Endothelial cell (in vitro differentiated cells): ENCODE data around the gene SDK2. TPM values are rescaled to one million over a fixed set of nuclear protein-coding genes. Genes with fewer than 3 reads are reported as not detected.
"Not testable (repeated sequence)": the region's sequence is repeated elsewhere in the genome, so short reads cannot be mapped to it uniquely, and the experiment has no call there.

ENCODE experiments used
- DNase-seq: peaks from one replicate; pipeline ENCODE4 v3.0.0; 2021; ENCODE audit warnings: low spot score
- H3K27ac Mint-ChIP-seq: one replicate; pipeline ENCODE4 v1.8.0; 2021; ENCODE audit warnings: mixed read lengths, inconsistent platforms; ENCODE audit not compliant: unreplicated experiment
- H3K27me3 Mint-ChIP-seq: one replicate; pipeline ENCODE4 v1.8.0; 2021; ENCODE audit warnings: mild to moderate bottlenecking, moderate library complexity, mixed read lengths, inconsistent platforms; ENCODE audit not compliant: unreplicated experiment
- H3K36me3 Mint-ChIP-seq: one replicate; pipeline ENCODE4 v1.8.0; 2021; ENCODE audit warnings: mild to moderate bottlenecking, low read depth, mixed read lengths, inconsistent platforms; ENCODE audit not compliant: unreplicated experiment
- H3K4me1 Mint-ChIP-seq: one replicate; pipeline ENCODE4 v1.8.0; 2021; ENCODE audit warnings: mild to moderate bottlenecking, mixed read lengths, inconsistent platforms; ENCODE audit not compliant: unreplicated experiment
- H3K4me3 Mint-ChIP-seq: one replicate; pipeline ENCODE4 v1.8.0; 2021; ENCODE audit warnings: mild to moderate bottlenecking, mixed read lengths, inconsistent platforms; ENCODE audit not compliant: unreplicated experiment
- H3K9me3 Mint-ChIP-seq: one replicate; pipeline ENCODE4 v1.8.0; 2021; ENCODE audit warnings: mixed read lengths, inconsistent platforms; ENCODE audit not compliant: unreplicated experiment
- total RNA-seq: library from RNA; stranded (reverse); fragmentation: NEBNext Ultra II Directional; extraction: Animal tissue kit (Norgen Biotek cat#: 25700); gene quantifications from one replicate; pipeline ENCODE4 v1.2.1, GENCODE V29; 2021; ENCODE audit not compliant: unreplicated experiment
- TF ChIP-seq, protein P1 (sequence below): fragments of 200-600 bp; sonication (generic); IDR thresholded peaks from one replicate; pipeline ENCODE4 v1.5.0; 2021; ENCODE audit warnings: antibody characterized with exemption; ENCODE audit not compliant: unreplicated experiment

The SDK2 gene
- total RNA-seq, 1 donor from 2014 or later: 2.4 TPM

DNA sequence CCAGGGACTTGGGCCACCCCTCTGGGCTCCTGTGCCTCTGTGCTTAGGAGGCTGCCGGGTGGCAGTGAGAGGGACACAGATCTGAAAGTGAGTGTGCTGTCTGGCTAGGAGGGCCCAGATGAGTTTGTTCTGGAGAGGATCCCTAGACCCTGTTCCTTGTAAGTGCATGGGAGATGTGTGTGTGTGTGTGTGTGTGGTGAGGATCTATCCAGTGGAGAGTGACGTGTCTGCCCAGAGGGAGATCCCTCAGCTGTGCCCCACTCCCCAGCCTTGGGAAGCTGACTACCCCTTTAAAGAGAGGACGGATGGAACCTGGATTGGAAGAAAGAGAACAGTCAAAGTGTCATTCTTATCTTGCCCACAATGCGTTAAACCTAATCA is 306.9 kb downstream of the SDK2 start:
- Mint-ChIP-seq H3K4me3 (no peak overlapping the region), H3K27ac (no peak overlapping the region), H3K4me1 (no peaks in the 10 kb centered on the region), H3K36me3 (no peaks in the 10 kb centered on the region), H3K9me3 (no peaks in the 10 kb centered on the region), H3K27me3 (peaks cover 2% of the 10 kb centered on the region)
- TF ChIP-seq, protein P1, sequence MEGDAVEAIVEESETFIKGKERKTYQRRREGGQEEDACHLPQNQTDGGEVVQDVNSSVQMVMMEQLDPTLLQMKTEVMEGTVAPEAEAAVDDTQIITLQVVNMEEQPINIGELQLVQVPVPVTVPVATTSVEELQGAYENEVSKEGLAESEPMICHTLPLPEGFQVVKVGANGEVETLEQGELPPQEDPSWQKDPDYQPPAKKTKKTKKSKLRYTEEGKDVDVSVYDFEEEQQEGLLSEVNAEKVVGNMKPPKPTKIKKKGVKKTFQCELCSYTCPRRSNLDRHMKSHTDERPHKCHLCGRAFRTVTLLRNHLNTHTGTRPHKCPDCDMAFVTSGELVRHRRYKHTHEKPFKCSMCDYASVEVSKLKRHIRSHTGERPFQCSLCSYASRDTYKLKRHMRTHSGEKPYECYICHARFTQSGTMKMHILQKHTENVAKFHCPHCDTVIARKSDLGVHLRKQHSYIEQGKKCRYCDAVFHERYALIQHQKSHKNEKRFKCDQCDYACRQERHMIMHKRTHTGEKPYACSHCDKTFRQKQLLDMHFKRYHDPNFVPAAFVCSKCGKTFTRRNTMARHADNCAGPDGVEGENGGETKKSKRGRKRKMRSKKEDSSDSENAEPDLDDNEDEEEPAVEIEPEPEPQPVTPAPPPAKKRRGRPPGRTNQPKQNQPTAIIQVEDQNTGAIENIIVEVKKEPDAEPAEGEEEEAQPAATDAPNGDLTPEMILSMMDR: no peak
- DNase-seq: no peak

DNA sequence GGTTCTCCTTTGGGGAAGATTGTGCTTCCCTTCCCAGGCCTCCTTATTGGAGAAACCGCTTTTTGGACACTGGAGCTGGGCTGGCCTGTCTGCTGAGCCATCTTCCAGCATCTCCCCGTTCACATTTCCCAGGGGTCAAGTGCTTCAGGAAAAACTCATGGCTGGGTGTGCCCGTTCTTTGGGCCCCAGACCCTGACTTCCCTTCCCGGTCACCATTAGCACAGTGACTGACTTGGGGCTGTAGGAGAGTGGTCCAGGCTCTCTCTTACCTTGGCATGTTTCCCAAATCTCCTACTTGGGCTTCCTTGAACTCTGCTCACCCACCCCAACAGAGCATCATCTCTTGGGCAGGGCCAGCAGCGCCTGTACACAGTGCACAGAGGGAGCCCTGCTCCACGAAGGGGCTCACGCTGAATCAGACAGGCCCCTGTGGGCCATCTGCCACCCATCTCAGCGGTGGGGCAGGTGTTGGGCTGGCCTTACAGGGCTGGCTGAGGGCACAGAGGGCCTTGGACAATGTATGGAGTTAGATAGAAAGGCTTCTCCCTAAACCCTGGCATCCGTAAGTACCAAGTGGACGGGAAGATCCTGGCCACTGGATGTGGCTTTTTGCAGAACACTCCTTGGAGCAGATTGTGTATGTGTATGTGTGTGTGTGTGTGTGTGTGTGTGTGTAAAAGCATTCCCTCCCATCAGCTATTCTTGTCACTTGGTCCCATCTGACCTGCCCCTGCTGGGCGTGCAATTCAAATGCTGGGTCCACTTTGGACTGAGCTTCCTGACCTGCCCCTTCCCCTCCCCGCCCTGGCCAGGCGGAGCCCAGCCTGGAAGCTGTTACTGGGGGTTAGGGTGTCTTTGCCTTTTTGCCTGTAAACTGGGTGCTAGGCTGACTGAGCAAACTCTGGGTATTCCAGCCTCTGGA is 307.6 kb downstream of the SDK2 start:
- H3K27ac Mint-ChIP-seq: no peak overlapping the region
- H3K27me3 Mint-ChIP-seq: peaks cover 2% of the 10 kb centered on the region
- H3K36me3 Mint-ChIP-seq: no peaks in the 10 kb centered on the region
- H3K9me3 Mint-ChIP-seq: no peaks in the 10 kb centered on the region
- no peaks in the 10 kb centered on the region for H3K4me1 Mint-ChIP-seq
- TF ChIP-seq, protein P1: no peak
- no peak for DNase-seq
- no peak overlapping the region for H3K4me3 Mint-ChIP-seq

DNA sequence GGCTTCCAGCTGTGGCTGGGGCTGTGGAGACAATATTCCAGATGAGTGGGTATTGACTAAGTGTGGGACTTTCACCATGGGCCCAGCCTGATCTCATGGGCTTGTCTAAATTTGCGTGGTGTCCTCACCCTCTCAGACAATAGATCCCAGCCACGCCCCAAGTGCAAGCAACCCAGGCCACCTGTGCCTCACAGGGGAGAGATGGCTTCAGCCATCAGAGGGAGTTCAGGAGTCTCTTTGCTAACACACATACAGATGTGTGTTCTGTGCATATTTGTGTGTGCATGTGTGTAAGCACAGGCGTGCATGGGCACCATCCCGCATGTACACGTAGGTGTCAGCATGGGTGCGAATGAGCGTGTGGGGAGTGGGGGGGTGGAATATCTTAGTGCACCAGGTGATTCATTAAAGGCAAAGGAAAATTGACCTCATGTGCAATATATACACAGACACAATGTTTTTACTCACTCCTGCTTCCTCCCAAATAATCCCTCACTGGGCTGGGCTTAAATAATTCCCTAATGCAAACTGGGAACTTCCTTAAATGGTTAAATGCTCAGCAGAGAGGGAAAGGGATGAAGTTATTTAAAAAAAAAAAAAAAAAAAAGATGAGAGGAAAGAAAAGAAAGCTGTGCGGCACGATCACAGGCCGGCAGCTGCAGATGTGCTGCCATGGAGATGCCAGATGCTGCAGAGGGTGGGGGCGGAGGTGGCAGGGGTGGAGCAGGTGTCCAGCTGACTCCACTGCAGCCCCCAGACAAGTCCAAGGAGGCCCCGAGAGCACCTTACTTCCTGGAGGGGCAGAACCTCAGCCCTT is 308.4 kb downstream of the SDK2 start:
- no peaks in the 10 kb centered on the region for H3K9me3 Mint-ChIP-seq
- H3K4me1 Mint-ChIP-seq: no peaks in the 10 kb centered on the region
- H3K36me3 Mint-ChIP-seq: no peaks in the 10 kb centered on the region
- H3K4me3 Mint-ChIP-seq: no peak overlapping the region
- H3K27me3 Mint-ChIP-seq: peaks cover 2% of the 10 kb centered on the region
- TF ChIP-seq, protein P1: no peak
- H3K27ac Mint-ChIP-seq: no peak overlapping the region
- DNase-seq: no peak

DNA sequence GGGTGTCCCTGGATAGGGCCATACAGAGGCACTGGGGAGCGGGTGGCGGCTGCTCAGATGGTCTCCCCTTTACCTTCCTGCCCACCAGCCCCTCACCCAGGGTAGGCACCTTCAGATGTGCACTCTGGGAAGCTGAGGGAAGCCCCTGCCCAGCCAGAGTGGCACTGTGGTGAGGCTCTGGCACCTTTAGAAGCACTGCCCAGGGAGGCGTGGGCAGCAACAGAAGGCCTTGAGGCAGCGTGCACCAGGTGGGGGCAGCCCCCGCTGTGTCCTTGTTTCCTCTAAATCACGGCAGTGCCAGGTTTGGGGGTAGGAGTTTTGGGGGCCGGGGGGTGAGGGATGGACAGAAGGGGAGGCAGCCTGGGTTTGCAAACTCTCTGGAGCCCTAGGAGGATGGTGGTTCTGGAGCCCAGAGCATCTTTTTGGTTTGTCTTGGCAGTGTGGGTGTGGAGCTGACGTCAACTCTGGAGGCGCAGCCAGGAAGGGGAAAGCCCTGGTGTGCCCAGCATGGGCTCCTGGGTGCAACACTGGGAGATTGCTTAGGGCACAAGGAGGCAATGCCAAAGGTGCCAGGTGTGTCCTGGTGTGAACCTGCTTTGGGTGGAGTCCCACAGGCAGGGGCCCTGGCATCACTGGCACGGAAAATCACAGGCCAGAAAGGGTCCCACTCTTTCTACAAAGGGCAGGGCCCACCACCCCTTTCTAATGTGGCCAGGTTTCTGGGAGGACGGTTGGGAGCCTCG is 309.3 kb downstream of the SDK2 start:
- TF ChIP-seq, protein P1: no peak

DNA sequence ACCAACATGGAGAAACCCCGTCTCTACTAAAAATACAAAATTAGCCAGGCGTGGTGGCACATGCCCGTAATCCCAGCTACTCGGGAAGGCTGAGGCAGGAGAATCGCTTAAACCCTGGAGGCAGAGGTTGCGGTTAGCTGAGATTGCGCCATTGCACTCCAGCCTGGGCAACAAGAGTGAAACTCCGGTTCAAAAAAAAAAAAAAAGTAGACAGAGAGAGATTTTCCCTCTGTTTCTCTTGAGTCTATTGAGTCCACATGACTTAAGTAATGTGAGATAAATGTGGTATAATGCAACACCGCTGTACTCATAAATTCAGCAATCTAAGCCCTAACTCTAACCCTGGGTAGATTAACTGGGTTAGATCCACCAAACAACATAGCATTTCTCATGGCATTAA is 310.8 kb downstream of the SDK2 start:
- H3K4me1 Mint-ChIP-seq, H3K27me3 Mint-ChIP-seq, H3K36me3 Mint-ChIP-seq, H3K4me3 Mint-ChIP-seq, H3K9me3 Mint-ChIP-seq, DNase-seq, H3K27ac Mint-ChIP-seq: not testable (repeated sequence)

More for the DNA sequence above, 309.3 kb downstream of the SDK2 start:
- Mint-ChIP-seq H3K4me3 (no peak overlapping the region), H3K27ac (no peak overlapping the region), H3K4me1 (no peaks in the 10 kb centered on the region), H3K9me3 (no peaks in the 10 kb centered on the region), H3K36me3 (no peaks in the 10 kb centered on the region), H3K27me3 (peaks cover 2% of the 10 kb centered on the region)
- DNase-seq: no peak
